Heart left ventricle (tissue), 16 donors: ENCODE measurements around the gene TOMM20L. TPM values are rescaled to one million over a fixed set of nuclear protein-coding genes. Genes with fewer than 3 reads are reported as not detected.
A peak's percentile ranks its signal among the peaks of the same experiment; 100 is the strongest.

Experiments used
- ATAC-seq, 4 donors: fragments of 200-7000 bp; cut with Tn5 transposase; one replicate each; pipeline ENCODE4 v1.9.1; 2020 to 2022; ENCODE audit warnings: moderate library complexity in 4 of 4, mild to moderate bottlenecking in 3 of 4, moderate number of reproducible peaks in 1 of 4
- DNase-seq, 5 donors: peaks; one replicate each; pipeline ENCODE4 v3.0.0-alpha.2; 2020
- H3K27ac ChIP-seq, 12 donors: fragments of 200-600 bp; sonication (generic) in 4 of 12; one replicate each; pipeline versions ENCODE4 v1.5.0 to v1.8.0; 2016 to 2022; ENCODE audit warnings: mild to moderate bottlenecking in 2 of 12
- H3K27me3 ChIP-seq, 9 donors: fragments of 200-600 bp; sonication (generic) in 2 of 9; one replicate each; pipeline versions ENCODE4 v1.5.1 to v1.8.0; 2016 to 2022; ENCODE audit warnings: mild to moderate bottlenecking in 3 of 9
- H3K36me3 ChIP-seq, 9 donors: fragments of 200-600 bp; sonication (generic) in 2 of 9; one replicate each; pipeline versions ENCODE4 v1.5.0 to v1.8.0; 2018 to 2022; ENCODE audit warnings: mild to moderate bottlenecking in 2 of 9
- H3K4me1 ChIP-seq, 12 donors: fragments of 200-600 bp; sonication (generic) in 4 of 12; one replicate each; pipeline versions ENCODE4 v1.5.0 to v1.8.0; 2016 to 2022; ENCODE audit warnings: mild to moderate bottlenecking in 3 of 12
- H3K4me3 ChIP-seq, 12 donors: fragments of 200-600 bp; sonication (generic) in 4 of 12; one replicate each; pipeline versions ENCODE4 v1.5.0 to v1.8.0; 2017 to 2022; ENCODE audit warnings: mild to moderate bottlenecking in 9 of 12, moderate library complexity in 4 of 12
- H3K9me3 ChIP-seq, 12 donors: fragments of 200-600 bp; sonication (generic) in 4 of 12; one replicate each; pipeline versions ENCODE4 v1.5.0 to v1.8.0; 2016 to 2022; ENCODE audit warnings: mild to moderate bottlenecking in 1 of 12
- CTCF ChIP-seq, 12 donors: fragments of 200-600 bp; sonication (generic) in 4 of 12; IDR thresholded peaks; one replicate each; pipeline versions ENCODE4 v1.5.0 to v1.8.0; 2018 to 2022; ENCODE audit warnings: antibody characterized with exemption in 12 of 12, mild to moderate bottlenecking in 5 of 12
- POLR2A ChIP-seq, 2 donors: fragments of 450-650 bp; IDR thresholded peaks; one replicate each; pipeline ENCODE4 v1.6.1; 2017; ENCODE audit warnings: antibody characterized with exemption in 2 of 2, mild to moderate bottlenecking in 2 of 2, moderate library complexity in 2 of 2
- WGBS, 4 donors: extraction: QIAGEN DNeasy Blood & Tissue Kit in 2 of 4; methylation state at CpG; one replicate each; pipeline versions ENCODE4 v1.1.5 to v1.1.7; 2013 to 2018; 5-methylcytosine and 5-hydroxymethylcytosine counted together
- intact Hi-C, 10 donors: fragments of 100-400 bp; cut with DNase I; formaldehyde crosslinking; loops; one replicate each; pipeline versions ENCODE4 v1.11.1 to v1.14.2; 2022
- polyA plus RNA-seq, 2 donors: library from polyadenylated mRNA; stranded (reverse); fragments of 200-250 nt; gene quantifications; one replicate each; pipeline ENCODE4 v1.2.3, GENCODE V29; 2013
- total RNA-seq, 9 donors: library from RNA; depleted of rRNA in 2 of 9; stranded (reverse); fragments of >200 nt in 2 of 9; fragmentation: NEBNext Ultra II Directional in 3 of 9; extraction: Animal tissue kit (Norgen Biotek cat#: 25700) in 3 of 9; gene quantifications; one replicate each; pipeline versions ENCODE4 v1.1.0 to v1.2.4, GENCODE V29; 2016 to 2023
- donor health status: ischemic (EF 13 %, LVEDD 7.1; RV severe dilation, severe dysfunction).
- donor health status: healthy with polysubstance abuse.
- donor health status: DM: no; HTN: yes; CAD: no.
- donor health status: DM: no; HTN: no; CAD: no.
- donor health status: ischemic (EF 25% LVEDD 6.9; RV normal size, moderate dysfunction).
- donor health status: ischemic (EF 25% LVEDD 5.7; RV mildly dilated, moderate dysfunction).
- donor health status: healthy.
- donor health status: DM: yes; HTN: yes; CAD: no.
- donor health status: ischemic (EF 35%, LVEDD 5.7; RV mildly dilated, moderate dysfunction).
- donor health status: nonischemic (EF 11% LVEDD 7.7; RV severe dilation, severe dysfunction).
- donor health status: DM: yes; HTN: yes; CAD: no.
- donor health status: PGD.
- donor health status: ischemic (EF 29% LVEDD 5.4; RV normal size, mild dysfunction).
- donor health status: nonischemic (EF 23%, LVEDD 6.1; RV moderate dilation, normal function).

The TOMM20L gene
- total and polyA plus RNA-seq, 11 donors, result not detected

- intact Hi-C loops, result loop anchor here in 1 of 10 donors (2.0 kb wide), 1 partner anchor 287 kb away; no protein-coding TSS in a partner anchor
- ATAC-seq, result peak in 1 of 4 donors; percentile 8
Observed at GRCh38 chr14:58395562-58395811, 243 bp upstream of the TOMM20L start.

GRCh38 chr14:58397156-58397555 lies 1.4 kb downstream of the TOMM20L start:
- WGBS, 4 donors, result 95 to 96% (median 96%) methylated on average over 6 of the region's 6 CpGs
- H3K27me3 ChIP-seq, result no peaks in the 10 kb centered on the region
- no peaks in the 10 kb centered on the region for H3K9me3 ChIP-seq
- H3K4me3 ChIP-seq, result no peak overlapping the region
- ATAC-seq (no peak), DNase-seq (no peak)
- intact Hi-C loops, result no loop called here
- H3K36me3 ChIP-seq, result no peaks in the 10 kb centered on the region
- TF ChIP-seq CTCF (IDR thresholded peaks at IDR 0.05), result no peak
- TF ChIP-seq POLR2A (IDR thresholded peaks at IDR 0.05), result no peak
- no peak overlapping the region for H3K27ac ChIP-seq
- peaks cover 0 to 13% (median 5%) of the 10 kb centered on the region in 12 donors for H3K4me1 ChIP-seq

More at GRCh38 chr14:58395562-58395811, 243 bp upstream of the TOMM20L start:
- no peak for DNase-seq
- H3K27me3 ChIP-seq, result no peaks in the 10 kb centered on the region
- TF ChIP-seq CTCF (IDR thresholded peaks at IDR 0.05), result no peak
- TF ChIP-seq POLR2A (IDR thresholded peaks at IDR 0.05), result no peak
- peak overlapping the region in 9 of 12 donors; percentile 69 to 80 (median 75) for H3K27ac ChIP-seq
- no peaks in the 10 kb centered on the region for H3K36me3 ChIP-seq
- peak overlapping the region; percentile 35 to 78 (median 58) for H3K4me3 ChIP-seq
- peaks cover 0 to 13% (median 5%) of the 10 kb centered on the region in 12 donors for H3K4me1 ChIP-seq
- no peaks in the 10 kb centered on the region for H3K9me3 ChIP-seq
- WGBS, 4 donors, result 12 to 29% (median 15%) methylated on average over 6 to 10 of the region's 10 CpGs

- no peaks in the 10 kb centered on the region for H3K9me3 ChIP-seq
- H3K4me3 ChIP-seq, result no peak overlapping the region
- DNase-seq, result no peak
- H3K36me3 ChIP-seq, result no peaks in the 10 kb centered on the region
- TF ChIP-seq CTCF (IDR thresholded peaks at IDR 0.05), result no peak
- no peak for TF ChIP-seq POLR2A (IDR thresholded peaks at IDR 0.05)
- intact Hi-C loops, result no loop called here
- peaks cover 0 to 13% (median 5%) of the 10 kb centered on the region in 12 donors for H3K4me1 ChIP-seq
- no peak for ATAC-seq
- H3K27me3 ChIP-seq, result no peaks in the 10 kb centered on the region
- no peak overlapping the region for H3K27ac ChIP-seq
Observed at GRCh38 chr14:58398495-58398894, 2.8 kb downstream of the TOMM20L start.

GRCh38 chr14:58398895-58399294 lies 3.2 kb downstream of the TOMM20L start:
- DNase-seq (no peak), ATAC-seq (no peak)

More at GRCh38 chr14:58398895-58399294, 3.2 kb downstream of the TOMM20L start:
- H3K9me3 ChIP-seq, result no peaks in the 10 kb centered on the region
- peaks cover 0 to 13% (median 5%) of the 10 kb centered on the region in 12 donors for H3K4me1 ChIP-seq
- WGBS, 4 donors, result 86 to 95% (median 94%) methylated on average over 3 of the region's 3 CpGs
- TF ChIP-seq CTCF (IDR thresholded peaks at IDR 0.05) (no peak), POLR2A (IDR thresholded peaks at IDR 0.05) (no peak)
- H3K27ac ChIP-seq, result no peak overlapping the region
- intact Hi-C loops, result no loop called here
- H3K4me3 ChIP-seq, result no peak overlapping the region
- H3K27me3 ChIP-seq, result no peaks in the 10 kb centered on the region
- no peaks in the 10 kb centered on the region for H3K36me3 ChIP-seq
